GDM1 (cell line): ENCODE measurements around the gene IL26.
"Not testable (repeated sequence)": the region's sequence is repeated elsewhere in the genome, so short reads cannot be mapped to it uniquely, and the experiment has no call there.

Experiments used
- DNase-seq: peaks from one replicate; lab custom pipeline; 2025; lab: John Stamatoyannopoulos, UW

Gene IL26

GRCh38 chr12:68198507-68199086, 27.0 kb downstream of the IL26 start:
- DNase-seq = no peak

GRCh38 chr12:68190301-68190700, 35.3 kb downstream of the IL26 start:
- DNase-seq = no peak

DNA sequence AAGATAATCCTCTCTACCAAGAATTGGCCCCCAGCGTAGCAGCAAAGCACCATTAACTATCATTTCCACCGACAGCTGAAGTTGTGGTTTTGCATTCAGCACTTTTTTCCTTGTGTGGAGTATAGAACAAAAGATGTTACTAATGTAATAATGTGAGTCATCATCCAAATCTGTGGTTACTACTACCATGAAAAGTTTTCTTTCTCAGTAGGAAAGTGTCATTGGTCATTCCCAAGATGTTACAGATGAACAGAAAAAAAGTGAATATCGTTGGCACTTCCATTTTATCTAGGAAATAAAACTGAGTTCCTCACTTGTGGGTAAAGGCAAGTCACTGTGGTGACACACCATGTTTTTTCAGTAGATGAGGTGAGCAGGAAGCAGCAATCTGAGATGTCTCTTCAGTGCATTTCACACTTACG, 35.8 kb downstream of the IL26 start:
- no peak for DNase-seq

GRCh38 chr12:68185598-68185997, 40.0 kb downstream of the IL26 start:
- DNase-seq = no peak

GRCh38 chr12:68180792-68181744, 44.5 kb downstream of the IL26 start:
- no peak for DNase-seq

DNA sequence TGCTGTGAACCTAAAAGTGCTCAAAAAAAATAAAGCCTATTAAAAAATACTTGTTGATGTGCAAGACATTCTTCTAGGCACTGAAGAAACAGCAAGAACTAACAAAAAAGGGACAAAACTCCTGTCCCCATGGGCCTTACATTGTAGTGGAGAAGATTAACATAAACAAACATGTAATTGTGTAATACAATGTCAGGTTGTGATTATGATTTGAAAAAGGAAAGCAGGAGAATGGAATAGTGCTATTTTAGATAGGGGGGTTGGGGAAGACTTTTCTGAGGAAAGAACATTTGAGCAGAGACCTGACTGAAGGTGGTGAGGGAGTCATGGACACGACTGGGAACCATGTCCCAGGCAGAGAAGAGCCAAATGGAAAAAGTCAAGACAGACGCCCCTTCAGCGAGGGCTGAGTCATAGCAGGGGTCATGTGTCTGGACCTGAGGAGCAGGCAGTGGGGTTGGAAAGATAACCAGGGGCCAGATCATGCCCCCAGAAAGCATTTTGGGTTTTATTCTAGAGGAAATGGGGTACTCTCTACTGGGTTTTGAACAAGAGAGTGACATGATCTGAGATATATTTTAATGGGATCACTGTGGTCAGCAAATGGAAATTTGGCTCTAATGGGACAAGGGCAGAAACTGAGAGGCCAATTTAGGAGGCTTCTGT, 46.7 kb downstream of the IL26 start:
- no peak for DNase-seq

DNA sequence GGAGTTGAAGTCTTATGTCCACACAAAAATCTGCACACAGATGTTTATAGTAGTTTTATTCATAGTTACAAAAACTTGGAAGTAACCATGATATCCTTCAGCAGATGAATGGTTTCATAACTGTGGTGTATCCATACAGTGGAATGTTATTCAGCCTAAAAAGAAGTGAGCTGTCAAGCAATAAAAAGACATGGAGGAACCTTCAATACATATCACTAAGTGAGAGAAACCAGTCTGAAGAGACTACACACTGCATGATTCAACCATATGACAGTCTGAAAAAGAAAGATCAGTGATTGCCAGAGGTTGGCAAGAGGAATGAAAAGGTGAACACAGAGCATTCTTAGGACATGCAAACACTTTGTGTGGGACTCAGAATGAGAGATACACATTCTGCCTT, 47.4 kb downstream of the IL26 start:
- DNase-seq = no peak

GRCh38 chr12:68177562-68177961, 48.0 kb downstream of the IL26 start:
- DNase-seq = no peak

DNA sequence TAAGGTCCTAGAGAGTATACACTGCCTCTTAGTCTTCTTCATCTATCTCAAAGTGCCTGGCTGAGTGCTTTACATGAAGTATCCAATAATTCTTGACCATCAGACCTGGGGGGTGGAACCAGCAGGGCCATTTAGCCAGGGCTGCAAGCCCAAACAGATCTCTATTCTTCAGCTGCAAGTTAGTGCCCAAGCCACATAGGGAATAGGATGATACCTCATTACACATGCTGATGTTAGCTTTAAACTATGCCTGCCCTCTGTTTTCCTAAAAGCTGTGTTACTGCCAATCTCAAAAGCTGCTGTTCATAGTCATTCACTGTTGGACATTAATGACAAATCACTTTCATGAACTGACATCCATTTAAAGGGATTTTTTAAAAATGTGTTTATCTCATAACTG, 49.4 kb downstream of the IL26 start:
- DNase-seq = no peak

- DNase-seq = no peak
Measured at GRCh38 chr12:68175557-68176061, 50.0 kb downstream of the IL26 start.

DNA sequence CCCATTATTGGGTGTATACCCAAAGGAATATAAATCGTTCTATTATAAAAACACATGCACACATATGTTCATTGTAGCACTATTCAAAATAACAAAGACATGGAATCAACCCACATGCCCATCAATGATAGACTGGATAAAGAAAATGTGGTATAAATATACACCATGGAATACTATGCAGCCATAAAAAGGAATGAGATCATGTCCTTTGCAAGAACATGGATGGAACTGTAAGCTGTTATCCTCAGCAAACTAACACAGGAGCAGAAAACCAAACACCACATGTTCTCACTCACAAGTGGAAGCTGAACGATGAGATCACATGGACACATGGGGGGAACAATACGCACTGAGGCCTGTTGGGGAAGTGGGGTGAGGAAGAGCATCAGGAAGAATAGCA, 50.8 kb downstream of the IL26 start:
- not testable (repeated sequence) for DNase-seq

- DNase-seq = no peak
Measured at GRCh38 chr12:68173792-68174191, 51.8 kb downstream of the IL26 start.

DNA sequence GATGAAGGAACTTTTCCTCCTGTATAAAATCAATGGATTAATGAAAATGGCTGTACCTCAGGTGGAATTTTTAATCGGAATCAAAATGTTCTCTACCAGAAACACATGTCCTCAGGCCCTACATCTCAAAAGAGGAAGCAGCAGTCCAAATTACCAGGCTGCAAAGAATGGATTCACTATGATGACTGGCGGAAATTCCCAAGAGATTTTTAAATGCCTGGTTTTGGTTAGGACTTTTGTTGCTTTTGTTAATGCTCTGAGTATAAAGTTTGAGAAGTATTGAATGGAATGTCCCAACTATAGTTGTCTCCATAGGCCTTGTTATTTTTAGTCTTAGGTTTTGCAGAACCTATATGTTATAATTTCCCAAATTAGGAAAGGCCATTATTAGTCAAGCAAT, 54.9 kb downstream of the IL26 start:
- no peak for DNase-seq

GRCh38 chr12:68169213-68169889, 56.3 kb downstream of the IL26 start:
- no peak for DNase-seq

GRCh38 chr12:68166317-68166831, 59.2 kb downstream of the IL26 start:
- DNase-seq = no peak

GRCh38 chr12:68163560-68164081, 62.0 kb downstream of the IL26 start:
- DNase-seq = no peak

GRCh38 chr12:68162374-68162773, 63.2 kb downstream of the IL26 start:
- DNase-seq = no peak

GRCh38 chr12:68159681-68160304, 65.8 kb downstream of the IL26 start, which contains the start of gene IFNG:
Gene IFNG (minus strand): TSS chr12:68159740. CDS start chr12:68159615, 125 bp downstream.
- no peak for DNase-seq

GRCh38 chr12:68158432-68158831, 67.2 kb downstream of the IL26 start:
- DNase-seq = no peak

DNA sequence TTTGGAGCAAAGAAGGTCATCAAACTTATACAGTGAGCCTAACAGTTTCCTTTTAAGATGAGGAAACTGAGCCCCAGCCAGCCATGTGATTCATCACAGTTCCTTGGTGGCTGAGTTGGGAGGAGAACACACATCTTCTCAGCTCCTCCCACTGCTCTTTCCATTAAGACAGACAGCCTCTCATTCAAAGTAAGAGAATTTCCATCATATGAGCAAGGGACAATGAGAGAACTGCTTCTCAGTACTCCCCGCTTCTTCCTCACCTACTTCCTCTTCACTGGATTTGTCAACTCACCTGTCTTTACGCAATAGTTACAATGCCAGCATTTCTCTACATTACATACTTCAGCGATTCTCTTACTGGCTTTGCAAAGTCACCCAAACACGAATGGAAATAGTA, 68.2 kb downstream of the IL26 start:
- no peak for DNase-seq

- no peak for DNase-seq
Measured at GRCh38 chr12:68156636-68157035, 69.0 kb downstream of the IL26 start.
